Adipocyte (in vitro differentiated cells): Measurements from ENCODE around the gene TPP1.

ENCODE experiments used
- DNase-seq: peaks from one replicate; pipeline ENCODE4 v3.0.0-alpha.2; 2015; ENCODE audit warnings: low read depth
- H3K27me3 ChIP-seq: replicated peaks from 2 replicates; pipeline ENCODE4 v1.7.0; 2013; ENCODE audit warnings: mild to moderate bottlenecking, low read length, moderate library complexity; ENCODE audit not compliant: control insufficient read depth, insufficient read depth
- H3K36me3 ChIP-seq: 2 replicates; pipeline ENCODE4 v1.7.0; 2013; ENCODE audit warnings: low read length, mild to moderate bottlenecking, moderate library complexity; ENCODE audit not compliant: control insufficient read depth, insufficient read depth, severe bottlenecking
- H3K4me1 ChIP-seq: 2 replicates; pipeline ENCODE4 v1.7.0; 2013; ENCODE audit warnings: mild to moderate bottlenecking, low read length, moderate library complexity; ENCODE audit not compliant: control insufficient read depth, insufficient read depth
- H3K4me3 ChIP-seq: 2 replicates; pipeline ENCODE4 v1.7.0; 2013; ENCODE audit warnings: mild to moderate bottlenecking, low read length, moderate library complexity
- H3K9ac ChIP-seq: 2 replicates; pipeline ENCODE4 v1.7.0; 2013; ENCODE audit warnings: mild to moderate bottlenecking, low read length, moderate library complexity
- H3K9me3 ChIP-seq: 2 replicates; pipeline ENCODE4 v1.7.0; 2013; ENCODE audit warnings: mild to moderate bottlenecking, low read length, moderate library complexity; ENCODE audit not compliant: control insufficient read depth

Gene TPP1

GRCh38 chr11:6646918-6647679, 27.9 kb upstream of the TPP1 start:
- no peak overlapping the region for H3K4me3 ChIP-seq
- H3K27me3 ChIP-seq, result peaks cover 58% of the 10 kb centered on the region
- peak; percentile 50 for DNase-seq
- H3K4me1 ChIP-seq, result peaks cover 12% of the 10 kb centered on the region
- no peak overlapping the region for H3K9ac ChIP-seq
- no peaks in the 10 kb centered on the region for H3K9me3 ChIP-seq
- no peaks in the 10 kb centered on the region for H3K36me3 ChIP-seq

- Histone ChIP-seq H3K4me1 (peaks cover 12% of the 10 kb centered on the region), H3K36me3 (no peaks in the 10 kb centered on the region), H3K9me3 (no peaks in the 10 kb centered on the region), H3K4me3 (no peak overlapping the region), H3K9ac (no peak overlapping the region), H3K27me3 (peaks cover 53% of the 10 kb centered on the region)
- DNase-seq, result peak; percentile 87
Observed at GRCh38 chr11:6646576-6646917, 27.3 kb upstream of the TPP1 start.

GRCh38 chr11:6646071-6646470, 26.8 kb upstream of the TPP1 start:
- no peaks in the 10 kb centered on the region for H3K9me3 ChIP-seq
- H3K36me3 ChIP-seq, result no peaks in the 10 kb centered on the region
- H3K4me3 ChIP-seq, result no peak overlapping the region
- no peak overlapping the region for H3K9ac ChIP-seq
- peaks cover 54% of the 10 kb centered on the region for H3K27me3 ChIP-seq
- peaks cover 12% of the 10 kb centered on the region for H3K4me1 ChIP-seq
- DNase-seq, result peak; percentile 61

GRCh38 chr11:6642957-6643356, 23.7 kb upstream of the TPP1 start:
- Histone ChIP-seq H3K4me3 (no peak overlapping the region), H3K27me3 (peaks cover 39% of the 10 kb centered on the region), H3K9me3 (no peaks in the 10 kb centered on the region), H3K9ac (no peak overlapping the region), H3K4me1 (peaks cover 18% of the 10 kb centered on the region), H3K36me3 (no peaks in the 10 kb centered on the region)
- no peak for DNase-seq

GRCh38 chr11:6640985-6641701, 21.9 kb upstream of the TPP1 start:
- H3K9me3 ChIP-seq, result no peaks in the 10 kb centered on the region
- H3K4me3 ChIP-seq, result no peak overlapping the region
- no peaks in the 10 kb centered on the region for H3K36me3 ChIP-seq
- no peak for DNase-seq
- H3K9ac ChIP-seq, result no peak overlapping the region
- H3K27me3 ChIP-seq, result peaks cover 39% of the 10 kb centered on the region
- H3K4me1 ChIP-seq, result peaks cover 17% of the 10 kb centered on the region

GRCh38 chr11:6640036-6640984, 21.1 kb upstream of the TPP1 start:
- Histone ChIP-seq H3K4me3 (no peak overlapping the region), H3K27me3 (peaks cover 35% of the 10 kb centered on the region), H3K9ac (no peak overlapping the region), H3K4me1 (peaks cover 18% of the 10 kb centered on the region), H3K36me3 (no peaks in the 10 kb centered on the region), H3K9me3 (no peaks in the 10 kb centered on the region)
- DNase-seq, result no peak

GRCh38 chr11:6638429-6638828, 19.2 kb upstream of the TPP1 start:
- Histone ChIP-seq H3K27me3 (peaks cover 16% of the 10 kb centered on the region), H3K4me1 (peaks cover 22% of the 10 kb centered on the region), H3K9ac (no peak overlapping the region), H3K4me3 (no peak overlapping the region), H3K9me3 (no peaks in the 10 kb centered on the region), H3K36me3 (no peaks in the 10 kb centered on the region)
- no peak for DNase-seq

- Histone ChIP-seq H3K27me3 (peaks cover 10% of the 10 kb centered on the region), H3K36me3 (no peaks in the 10 kb centered on the region), H3K9ac (no peak overlapping the region), H3K4me3 (no peak overlapping the region), H3K4me1 (peaks cover 22% of the 10 kb centered on the region), H3K9me3 (no peaks in the 10 kb centered on the region)
- DNase-seq, result peak; percentile 80
Observed at GRCh38 chr11:6637871-6638270, 18.6 kb upstream of the TPP1 start.

- Histone ChIP-seq H3K9me3 (no peaks in the 10 kb centered on the region), H3K27me3 (peaks cover 7% of the 10 kb centered on the region), H3K4me1 (peaks cover 22% of the 10 kb centered on the region), H3K9ac (no peak overlapping the region), H3K4me3 (no peak overlapping the region), H3K36me3 (no peaks in the 10 kb centered on the region)
- DNase-seq, result no peak
Observed at GRCh38 chr11:6636480-6636879, 17.3 kb upstream of the TPP1 start.

- H3K4me3 ChIP-seq, result no peak overlapping the region
- no peaks in the 10 kb centered on the region for H3K9me3 ChIP-seq
- no peak for DNase-seq
- H3K4me1 ChIP-seq, result peaks cover 22% of the 10 kb centered on the region
- H3K27me3 ChIP-seq, result no peaks in the 10 kb centered on the region
- no peaks in the 10 kb centered on the region for H3K36me3 ChIP-seq
- no peak overlapping the region for H3K9ac ChIP-seq
Observed at GRCh38 chr11:6635082-6635932, 16.1 kb upstream of the TPP1 start.
